CD4-positive, alpha-beta T cell (primary cell): ENCODE measurements around the gene SNAP25. TPM values are rescaled to one million over a fixed set of nuclear protein-coding genes. Genes with fewer than 3 reads are reported as not detected.

Experiments used
- ATAC-seq: fragments of 200-7000 bp; cut with Tn5 transposase; one replicate; pipeline ENCODE4 v1.10.0; 2022; ENCODE audit warnings: mild to moderate bottlenecking; ENCODE audit not compliant: poor library complexity
- CTCF ChIA-PET: fragments of 350-600 bp; sonication (Branson Sonifier 250); formaldehyde crosslinking; loops from one replicate; lab custom pipeline; 2021; ENCODE audit warnings: antibody characterized with exemption, inconsistent platforms; lab: Charles Lee
- POLR2A ChIA-PET: fragments of 350-600 bp; sonication (Branson Sonifier 250); formaldehyde crosslinking; loops from one replicate; lab custom pipeline; 2021; ENCODE audit warnings: antibody characterized with exemption, inconsistent platforms; lab: Charles Lee
- DNase-seq, 14 experiments: peaks; one replicate each; pipeline ENCODE4 v3.0.0-alpha.2; 2013 to 2020; ENCODE audit warnings: mixed read lengths in 2 of 14
- H3K27ac ChIP-seq, 2 donors: one replicate each; pipeline versions ENCODE4 v1.5.1 to v1.7.0; 2013; ENCODE audit warnings: low read length in 2 of 2, low read depth in 1 of 2, mild to moderate bottlenecking in 1 of 2
- H3K27me3 ChIP-seq, 2 experiments: 1 replicate in 1 of 2; 2 replicates in 1 of 2; pipeline versions ENCODE4 v1.6.1 to v1.7.0; 2013; ENCODE audit warnings: low read length in 2 of 2, control low read depth in 1 of 2, mild to moderate bottlenecking in 1 of 2, moderate library complexity in 1 of 2; ENCODE audit not compliant: insufficient read depth in 2 of 2, control insufficient read depth in 1 of 2
- H3K36me3 ChIP-seq: one replicate; pipeline ENCODE4 v1.6.1; 2013; ENCODE audit warnings: low read length, control low read depth; ENCODE audit not compliant: insufficient read depth
- H3K4me1 ChIP-seq: one replicate; pipeline ENCODE4 v1.6.1; 2013; ENCODE audit warnings: low read length, control low read depth; ENCODE audit not compliant: insufficient read depth
- H3K4me3 ChIP-seq: one replicate; pipeline ENCODE4 v1.5.1; 2013; ENCODE audit warnings: mild to moderate bottlenecking, low read length, moderate library complexity
- H3K9me3 ChIP-seq, 2 experiments: 1 replicate in 1 of 2; 2 replicates in 1 of 2; pipeline versions ENCODE4 v1.6.1 to v1.7.0; 2013; ENCODE audit warnings: low read length in 2 of 2, mild to moderate bottlenecking in 2 of 2, control low read depth in 1 of 2, moderate library complexity in 1 of 2; ENCODE audit not compliant: control insufficient read depth in 1 of 2, insufficient read depth in 1 of 2
- H3K27ac Mint-ChIP-seq: one replicate; pipeline ENCODE4 v1.8.0; 2020; ENCODE audit warnings: mixed read lengths
- H3K27me3 Mint-ChIP-seq: one replicate; pipeline ENCODE4 v1.8.0; 2021; ENCODE audit warnings: mixed read lengths
- H3K36me3 Mint-ChIP-seq: one replicate; pipeline ENCODE4 v1.8.0; 2021; ENCODE audit warnings: low read depth, mixed read lengths
- H3K4me1 Mint-ChIP-seq: one replicate; pipeline ENCODE4 v1.8.0; 2021; ENCODE audit warnings: low read depth, mixed read lengths
- H3K4me3 Mint-ChIP-seq: one replicate; pipeline ENCODE4 v1.8.0; 2020; ENCODE audit warnings: mild to moderate bottlenecking, mixed read lengths
- H3K9me3 Mint-ChIP-seq: one replicate; pipeline ENCODE4 v1.8.0; 2020; ENCODE audit warnings: mixed read lengths
- CTCF ChIP-seq: fragments of 200-600 bp; IDR thresholded peaks from one replicate; pipeline ENCODE4 v1.8.0; 2022; ENCODE audit warnings: antibody characterized with exemption, mild to moderate bottlenecking
- intact Hi-C, 2 experiments: fragments of 100-400 bp; cut with DNase I in 1 of 2; cut with micrococcal nuclease in 1 of 2; formaldehyde crosslinking; loops; one replicate each; pipeline versions ENCODE4 v1.15.1 to v1.9.0; 2023 to 2025; cut with DNase I, micrococcal nuclease
- total RNA-seq, 174 experiments: library from RNA in 2 of 174; stranded (reverse) in 2 of 174; gene quantifications; one replicate each; pipeline ENCODE4 v1.2.3 and lab custom pipeline; 2021 to 2026

The SNAP25 gene
- total RNA-seq, 2 experiments from 2014 or later = not detected

- peaks cover 3% of the 10 kb centered on the region for H3K9me3 Mint-ChIP-seq
- DNase-seq (peak in 3 of 14 experiments; percentile 5 to 13 (median 8)), ATAC-seq (no peak)
- Histone ChIP-seq H3K36me3 (no peaks in the 10 kb centered on the region), H3K4me1 (no peaks in the 10 kb centered on the region), H3K27ac (no peak overlapping the region), H3K4me3 (no peak overlapping the region), H3K27me3 (no peaks in the 10 kb centered on the region), H3K9me3 (peaks cover 0 to 4% of the 10 kb centered on the region in 2 experiments)
- no peaks in the 10 kb centered on the region for H3K4me1 Mint-ChIP-seq
- CTCF ChIA-PET = no interaction called here
- POLR2A ChIA-PET = no interaction called here
- H3K36me3 Mint-ChIP-seq = no peaks in the 10 kb centered on the region
- H3K27me3 Mint-ChIP-seq = peaks cover 35% of the 10 kb centered on the region
- intact Hi-C loops = no loop called here
- H3K27ac Mint-ChIP-seq = no peak overlapping the region
- no peak overlapping the region for H3K4me3 Mint-ChIP-seq
- no peak for TF ChIP-seq CTCF
These were observed 98.0 kb downstream of the SNAP25 start for GRCh38 chr20:10316582-10316981.

GRCh38 chr20:10318291-10319024 is 99.8 kb downstream of the SNAP25 start:
- Mint-ChIP-seq H3K9me3 (peaks cover 3% of the 10 kb centered on the region), H3K4me3 (no peak overlapping the region), H3K27me3 (peaks cover 23% of the 10 kb centered on the region), H3K36me3 (no peaks in the 10 kb centered on the region), H3K4me1 (no peaks in the 10 kb centered on the region), H3K27ac (no peak overlapping the region)
- Histone ChIP-seq H3K27ac (no peak overlapping the region), H3K27me3 (peaks cover 0 to 8% of the 10 kb centered on the region in 2 experiments), H3K9me3 (peaks cover 0 to 4% of the 10 kb centered on the region in 2 experiments), H3K4me3 (no peak overlapping the region), H3K36me3 (no peaks in the 10 kb centered on the region), H3K4me1 (no peaks in the 10 kb centered on the region)
- POLR2A ChIA-PET = no interaction called here
- ATAC-seq (no peak), DNase-seq (no peak)
- intact Hi-C loops = no loop called here
- CTCF ChIA-PET = no interaction called here
- no peak for TF ChIP-seq CTCF

GRCh38 chr20:10319855-10320254 is 101.2 kb downstream of the SNAP25 start:
- H3K36me3 ChIP-seq = no peaks in the 10 kb centered on the region
- ChIA-PET POLR2A (no interaction called here), CTCF (no interaction called here)
- peaks cover 0 to 8% of the 10 kb centered on the region in 2 experiments for H3K27me3 ChIP-seq
- no peaks in the 10 kb centered on the region for H3K4me1 ChIP-seq
- no peak overlapping the region for H3K27ac ChIP-seq
- H3K36me3 Mint-ChIP-seq = no peaks in the 10 kb centered on the region
- DNase-seq (no peak), ATAC-seq (no peak)
- no peak overlapping the region for H3K4me3 ChIP-seq
- H3K4me1 Mint-ChIP-seq = no peaks in the 10 kb centered on the region
- H3K27ac Mint-ChIP-seq = no peak overlapping the region
- H3K9me3 ChIP-seq = peaks cover 0 to 4% of the 10 kb centered on the region in 2 experiments
- peaks cover 21% of the 10 kb centered on the region for H3K27me3 Mint-ChIP-seq
- no peak overlapping the region for H3K4me3 Mint-ChIP-seq
- peaks cover 3% of the 10 kb centered on the region for H3K9me3 Mint-ChIP-seq
- TF ChIP-seq CTCF = no peak
- intact Hi-C loops = no loop called here
